Limb (tissue), 2 donors: ENCODE data around the gene LDLRAD4.
A peak's percentile ranks its signal among the peaks of the same experiment; 100 is the strongest.
"Not testable (repeated sequence)": the region's sequence is repeated elsewhere in the genome, so short reads cannot be mapped to it uniquely, and the experiment has no call there.

Source experiments
- DNase-seq, 2 donors: peaks; one replicate each; pipeline ENCODE4 v3.0.0-alpha.2; 2016; ENCODE audit errors: extremely low spot score in 2 of 2

Gene LDLRAD4

DNA sequence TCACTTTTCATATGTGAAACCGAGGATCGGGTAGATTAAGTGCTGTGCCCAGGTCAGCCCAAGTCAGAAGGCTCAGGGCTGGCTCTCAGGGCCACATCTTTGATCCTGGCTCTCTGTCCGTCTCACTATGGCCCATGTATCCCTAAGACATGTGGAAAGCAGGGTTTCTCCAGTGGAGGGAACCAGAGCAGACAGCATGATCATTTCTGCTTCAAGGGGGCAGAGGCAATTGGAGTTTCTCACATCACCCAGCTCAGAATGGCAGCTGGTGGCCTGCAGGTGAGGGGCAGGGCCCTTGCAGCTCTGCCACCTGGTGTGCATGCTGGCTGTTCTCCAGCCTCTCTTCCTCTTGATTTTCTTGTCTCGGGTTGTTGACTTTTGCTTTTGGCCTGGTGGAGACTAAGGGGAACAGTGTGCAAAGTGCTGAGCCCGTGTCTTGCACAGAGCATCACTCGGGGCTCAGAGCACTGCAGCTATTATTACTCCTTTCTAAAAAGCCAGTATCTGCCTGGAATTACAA, 27.0 kb downstream of the LDLRAD4 start:
- peak in 1 of 2 donors; percentile 20 for DNase-seq

GRCh38 chr18:13246121-13246520, 27.6 kb downstream of the LDLRAD4 start:
- peak in 1 of 2 donors; percentile 17 for DNase-seq

DNA sequence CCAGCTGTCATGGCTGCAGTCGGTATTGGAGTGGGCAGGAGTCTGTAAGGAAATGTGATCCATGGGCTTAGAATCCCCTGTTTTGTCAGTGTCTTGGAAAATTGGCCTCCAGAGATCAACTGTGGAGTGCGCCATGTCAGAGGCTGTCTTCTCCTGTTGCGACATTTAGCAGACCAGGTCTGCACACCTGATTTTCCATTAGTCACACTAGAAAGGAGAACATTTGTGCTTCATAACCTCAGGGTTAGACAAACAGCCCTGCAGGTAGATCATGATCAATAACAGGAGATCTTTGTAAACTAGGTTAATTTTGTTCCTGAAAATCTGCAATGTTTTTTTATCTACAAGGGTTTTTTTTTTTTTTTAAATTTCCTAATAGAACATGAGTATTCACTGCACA, 28.0 kb downstream of the LDLRAD4 start:
- DNase-seq = no peak

DNA sequence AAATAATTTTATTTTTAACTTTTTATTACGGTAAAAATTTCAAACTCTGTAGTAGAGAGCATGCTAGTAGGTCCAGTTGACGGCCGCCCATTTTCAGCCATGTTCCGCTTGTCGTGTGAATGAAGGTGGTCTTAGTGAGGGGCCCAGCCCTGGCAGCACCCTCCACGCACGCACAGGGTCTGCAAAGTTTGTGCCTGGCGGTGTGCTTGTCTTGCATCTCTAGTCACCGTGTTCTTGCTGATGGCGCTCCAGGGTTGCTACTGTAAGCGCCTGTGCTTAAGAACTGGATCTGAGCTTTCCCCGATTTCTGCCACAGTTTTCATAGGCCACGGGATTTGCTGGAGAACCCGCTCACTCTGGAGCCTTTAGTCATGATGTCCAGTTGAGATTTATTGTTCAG, 28.9 kb downstream of the LDLRAD4 start:
- no peak for DNase-seq

GRCh38 chr18:13252686-13253410, 34.3 kb downstream of the LDLRAD4 start:
- peak in 1 of 2 donors; percentile 25 for DNase-seq

GRCh38 chr18:13253786-13254688, 35.5 kb downstream of the LDLRAD4 start:
- DNase-seq = peak in 1 of 2 donors; percentile 14

DNA sequence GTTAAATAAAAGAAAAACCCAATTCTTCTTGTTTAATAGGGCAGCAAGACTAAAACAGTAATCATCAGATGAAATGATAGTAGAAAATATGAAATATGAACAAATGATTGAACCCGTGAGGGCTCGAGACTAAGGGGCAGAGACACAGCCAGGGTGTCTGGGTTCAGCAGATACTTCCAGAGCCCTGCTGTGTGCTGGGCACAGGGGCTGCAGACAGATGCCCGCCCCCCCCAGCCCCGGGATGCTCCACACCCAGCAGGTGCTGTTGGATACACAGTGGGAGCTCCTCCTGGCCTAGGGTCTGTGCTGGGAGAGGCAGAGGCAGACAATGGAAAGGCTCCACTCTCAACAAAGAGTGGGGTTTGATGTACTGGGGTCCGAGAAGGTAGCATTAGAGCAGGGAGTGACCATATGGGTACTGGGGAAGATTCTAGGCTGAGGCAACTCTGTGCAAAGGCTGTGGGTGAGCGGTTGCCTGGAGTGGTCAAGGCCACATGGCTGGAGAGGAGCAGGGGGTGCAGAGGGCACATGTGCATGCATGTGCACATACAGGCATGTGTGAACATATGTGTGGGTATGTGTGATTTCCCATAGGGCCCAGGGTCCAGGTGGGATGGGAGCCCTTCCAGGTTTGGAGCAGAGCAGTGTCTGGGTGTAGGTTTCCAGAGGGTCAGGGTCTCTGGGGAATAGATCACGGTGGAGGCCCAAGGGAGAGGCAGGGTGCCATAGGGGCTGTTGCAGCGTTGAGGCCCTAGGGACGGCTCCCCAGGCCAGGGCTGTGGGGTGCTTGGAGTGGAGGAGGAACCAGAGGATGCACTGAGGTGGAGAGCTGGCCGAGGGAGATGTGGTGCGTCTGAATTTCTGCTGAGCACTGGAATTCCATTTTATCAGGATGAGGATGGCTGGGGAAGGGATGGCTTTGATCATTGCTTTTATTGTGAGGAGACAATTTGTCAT, 36.7 kb downstream of the LDLRAD4 start:
- DNase-seq = peak in 1 of 2 donors; percentile 17

- DNase-seq = peak in 1 of 2 donors; percentile 29
Observed at GRCh38 chr18:13256444-13257305, 38.1 kb downstream of the LDLRAD4 start.

GRCh38 chr18:13257361-13257980, 38.9 kb downstream of the LDLRAD4 start:
- peak in 1 of 2 donors; percentile 10 for DNase-seq

- no peak for DNase-seq
Observed at GRCh38 chr18:13258921-13259320, 40.4 kb downstream of the LDLRAD4 start.

- DNase-seq = peak in 1 of 2 donors; percentile 22
Observed at GRCh38 chr18:13259701-13260100, 41.1 kb downstream of the LDLRAD4 start.

- DNase-seq = peak in 1 of 2 donors; percentile 22
Observed at GRCh38 chr18:13260197-13260934, 41.8 kb downstream of the LDLRAD4 start.

GRCh38 chr18:13260935-13261640, 42.5 kb downstream of the LDLRAD4 start:
- DNase-seq = peak in 1 of 2 donors; percentile 28

DNA sequence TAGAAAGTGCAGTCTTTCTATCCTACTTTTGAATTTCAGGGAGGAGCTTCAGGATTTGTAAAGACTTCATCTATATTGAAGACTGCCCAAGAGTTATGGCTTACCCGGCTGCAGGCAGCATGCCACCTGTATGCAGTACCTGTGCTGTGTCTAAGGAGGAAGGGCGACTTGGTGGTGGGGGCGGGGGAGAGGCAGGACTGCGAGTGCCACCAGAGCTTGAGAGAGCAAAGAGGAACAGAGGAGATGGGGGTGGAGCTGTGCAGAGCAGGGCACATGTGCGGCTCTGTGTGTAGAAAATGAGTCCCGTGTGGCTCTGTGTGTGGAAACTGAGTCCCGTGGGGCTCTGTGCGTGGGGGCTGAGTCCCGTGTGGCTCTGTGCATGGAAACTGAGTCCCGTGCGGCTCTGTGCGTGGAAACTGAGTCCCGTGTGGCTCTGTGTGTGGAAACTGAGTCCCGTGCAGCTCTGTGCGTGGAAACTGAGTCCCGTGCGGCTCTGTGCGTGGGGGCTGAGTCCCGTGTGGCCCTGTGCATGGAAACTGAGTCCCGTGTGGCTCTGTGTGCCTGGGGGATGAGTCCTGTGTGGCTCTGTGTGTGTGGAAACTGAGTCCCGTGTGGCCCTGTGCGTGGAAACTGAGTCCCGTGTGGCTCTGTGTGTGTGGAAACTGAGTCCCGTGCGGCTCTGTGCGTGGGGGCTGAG, 43.2 kb downstream of the LDLRAD4 start:
- DNase-seq = peak in 1 of 2 donors; percentile 34

DNA sequence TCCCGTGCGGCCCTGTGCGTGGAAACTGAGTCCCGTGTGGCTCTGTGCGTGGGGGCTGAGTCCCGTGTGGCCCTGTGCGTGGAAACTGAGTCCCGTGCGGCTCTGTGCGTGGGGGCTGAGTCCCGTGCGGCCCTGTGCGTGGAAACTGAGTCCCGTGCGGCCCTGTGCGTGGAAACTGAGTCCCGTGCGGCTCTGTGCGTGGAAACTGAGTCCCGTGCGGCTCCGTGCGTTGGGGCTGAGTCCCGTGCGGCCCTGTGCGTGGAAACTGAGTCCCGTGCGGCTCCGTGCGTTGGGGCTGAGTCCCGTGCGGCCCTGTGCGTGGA, 43.8 kb downstream of the LDLRAD4 start:
- DNase-seq = not testable (repeated sequence)

DNA sequence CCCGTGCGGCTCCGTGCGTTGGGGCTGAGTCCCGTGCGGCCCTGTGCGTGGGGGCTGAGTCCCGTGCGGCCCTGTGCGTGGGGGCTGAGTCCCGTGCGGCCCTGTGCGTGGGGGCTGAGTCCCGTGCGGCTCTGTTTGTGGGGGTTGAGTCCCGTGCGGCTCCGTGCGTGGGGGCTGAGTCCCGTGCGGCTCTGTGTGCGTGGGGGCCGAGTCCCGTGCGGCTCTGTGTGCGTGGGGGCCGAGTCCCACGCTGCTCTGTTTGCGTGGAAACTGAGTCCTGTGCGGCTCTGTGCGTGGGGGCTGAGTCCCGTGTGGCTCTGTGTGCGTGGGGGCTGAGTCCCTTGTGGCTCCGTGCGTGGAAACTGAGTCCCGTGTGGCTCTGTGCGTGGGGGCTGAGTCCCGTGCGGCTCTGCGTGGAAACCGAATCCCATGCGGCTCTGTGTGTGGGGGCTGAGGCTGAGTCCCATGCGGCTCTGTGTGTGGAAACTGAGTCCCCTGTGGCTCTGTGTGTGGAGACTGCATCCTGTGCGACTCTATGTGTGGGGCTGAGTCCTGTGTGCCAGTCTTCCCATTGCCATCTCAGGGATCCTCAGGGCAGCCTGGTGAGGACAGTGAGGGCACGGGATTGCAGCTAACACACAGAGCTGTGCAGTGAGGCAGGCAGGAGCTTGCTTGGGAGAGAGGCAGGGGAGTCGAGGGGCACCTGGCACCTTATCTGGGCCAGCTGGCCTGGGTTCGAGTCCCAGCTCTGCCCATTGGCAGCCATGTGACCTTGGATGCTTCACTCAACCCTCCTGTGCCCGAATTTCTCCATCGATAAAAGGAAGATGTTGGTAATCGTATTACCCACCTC, 44.5 kb downstream of the LDLRAD4 start:
- no peak for DNase-seq
